Measurements from ENCODE around the gene THAP5.

THAP5 gene

GRCh38 chr7:108528183-108528712 is 41.3 kb downstream of the THAP5 start:
- DNase-seq, result no peak

DNA sequence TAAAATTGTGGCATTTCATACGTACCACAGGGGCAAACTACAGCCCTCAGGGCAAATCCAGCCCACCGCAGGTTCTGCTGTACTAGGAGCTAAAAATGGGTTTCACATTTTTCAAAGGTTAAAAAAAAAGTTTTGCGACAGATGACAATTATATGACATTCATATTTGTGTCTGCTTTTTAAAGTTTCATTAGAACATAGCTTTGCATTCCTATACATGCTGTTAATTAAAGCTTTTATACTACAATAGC is 42.8 kb downstream of the THAP5 start:
- DNase-seq, result no peak

DNA sequence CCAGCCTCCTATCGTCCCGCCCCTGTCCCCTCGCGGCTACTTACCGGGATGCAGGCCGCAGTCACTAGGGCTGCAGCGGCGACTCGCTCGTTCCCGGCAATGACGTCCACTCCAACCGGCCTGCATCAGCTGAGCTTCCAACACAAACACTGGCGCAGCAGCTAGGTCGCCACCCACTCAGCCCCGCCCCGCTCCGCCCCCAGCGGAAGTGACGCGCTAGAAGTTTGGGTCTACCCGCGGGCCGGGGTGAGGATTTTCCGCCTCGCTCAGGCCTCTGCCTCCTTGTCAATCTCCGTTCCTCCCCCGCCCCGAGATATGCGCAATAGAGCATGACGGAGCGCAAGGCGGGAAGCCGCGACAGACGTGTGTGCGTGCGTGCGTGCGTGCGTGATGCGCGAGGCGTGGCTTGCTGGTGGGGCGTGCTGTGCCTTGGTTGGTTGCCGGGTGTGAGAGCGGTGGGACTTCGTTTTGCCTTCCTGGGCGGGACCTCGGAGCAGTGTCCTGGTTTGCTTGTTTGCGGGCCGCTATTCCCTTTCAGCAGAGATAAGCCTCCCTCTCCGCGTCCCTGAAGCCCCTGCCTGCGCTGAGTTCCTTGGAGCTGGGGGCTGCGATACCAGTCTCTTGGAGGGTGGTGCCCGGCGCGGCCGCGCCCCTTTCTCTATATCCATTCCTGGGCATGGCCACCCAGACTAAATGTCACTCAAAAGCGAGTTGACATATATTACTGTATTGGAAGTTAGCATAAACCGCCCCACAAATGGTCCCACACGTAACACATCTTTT is 43.3 kb downstream of the THAP5 start, which contains the start of gene PNPLA8:
PNPLA8 (minus strand) TSS at position 151 of the 783 bp plus-strand sequence. CDS start 10,644 bp downstream, outside the sequence.
- DNase-seq, result peak; percentile 99 to 100 (median 100)

GRCh38 chr7:108525327-108525984 is 44.0 kb downstream of the THAP5 start:
- DNase-seq, result peak in 2 of 6 experiments; percentile 51 to 61

DNA sequence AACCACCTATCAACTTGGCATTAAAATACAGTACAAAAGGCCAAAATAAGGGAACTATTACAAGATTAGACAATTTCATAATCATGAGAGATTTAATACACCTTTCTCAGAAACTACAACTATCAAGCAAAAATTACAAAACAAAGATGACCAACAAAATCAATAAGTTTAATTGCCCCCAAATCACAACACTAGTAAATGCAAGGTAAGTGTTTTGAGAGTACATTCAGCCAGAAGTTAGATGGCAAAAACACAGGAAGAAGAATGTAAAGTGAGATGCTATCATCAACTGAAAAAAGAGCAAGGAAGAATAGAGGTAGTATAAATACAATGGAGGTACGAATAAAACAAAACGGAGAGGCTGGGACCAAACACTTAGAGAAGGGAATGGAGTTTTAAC is 46.7 kb downstream of the THAP5 start:
- DNase-seq, result no peak

GRCh38 chr7:108517951-108518350 is 51.6 kb downstream of the THAP5 start:
- DNase-seq, result no peak

DNA sequence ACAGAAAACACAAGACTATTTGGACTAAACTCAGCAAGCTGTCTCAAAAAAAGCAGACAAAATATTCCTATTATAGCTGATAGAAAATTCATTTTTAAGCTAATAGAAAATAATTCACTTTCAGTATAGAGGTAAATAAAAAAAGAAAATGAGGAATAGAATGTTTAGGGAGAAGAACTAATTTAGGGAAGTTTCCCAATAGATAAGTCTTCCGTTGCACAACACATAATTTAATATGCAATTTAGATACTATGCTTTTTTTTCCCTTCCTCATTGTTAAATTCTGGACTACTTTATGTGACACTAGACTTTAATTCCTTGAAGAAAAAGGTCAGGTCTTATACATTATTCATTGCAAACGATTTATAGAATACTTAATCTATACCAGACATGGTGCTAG is 53.9 kb downstream of the THAP5 start:
- no peak for DNase-seq

- DNase-seq, result no peak
These were observed 54.5 kb downstream of the THAP5 start for GRCh38 chr7:108515013-108515412.
